ENCODE results near the gene CCT5. TPM values are rescaled to one million over a fixed set of nuclear protein-coding genes. Genes with fewer than 3 reads are reported as not detected.

Gene CCT5
- total RNA-seq, 1 experiment from 2014 or later = 548 TPM

- peaks cover 69% of the 10 kb centered on the region for H3K36me3 Mint-ChIP-seq
- CTCF ChIA-PET = no interaction called here
- H3K27ac Mint-ChIP-seq = no peak overlapping the region
- TF ChIP-seq ZSCAN18 (CRISPR knock-in tag; IDR thresholded peaks at IDR 0.05) (no peak), MYBL2 (CRISPR knock-in tag; IDR thresholded peaks at IDR 0.05) (no peak), IRF2 (CRISPR knock-in tag; IDR thresholded peaks at IDR 0.05; ENCODE audit: borderline replicate concordance, low read depth) (no peak), ZBTB21 (CRISPR knock-in tag; IDR thresholded peaks at IDR 0.05; ENCODE audit: borderline replicate concordance) (no peak), KAT7 (CRISPR knock-in tag; IDR thresholded peaks at IDR 0.05; ENCODE audit: borderline replicate concordance) (no peak), NR2C2 (CRISPR knock-in tag; IDR thresholded peaks at IDR 0.05) (no peak), PREB (CRISPR knock-in tag; IDR thresholded peaks at IDR 0.05; ENCODE audit: borderline replicate concordance) (no peak), ZNF263 (CRISPR knock-in tag; IDR thresholded peaks at IDR 0.05; ENCODE audit: low read depth) (no peak), USF1 (CRISPR knock-in tag; IDR thresholded peaks at IDR 0.05) (no peak), ZNF281 (CRISPR knock-in tag; IDR thresholded peaks at IDR 0.05) (no peak), ZNF396 (CRISPR knock-in tag; IDR thresholded peaks at IDR 0.05; ENCODE audit: borderline replicate concordance) (no peak), ETV6 (CRISPR knock-in tag; IDR thresholded peaks at IDR 0.05) (no peak), MAX (CRISPR knock-in tag; IDR thresholded peaks at IDR 0.05) (no peak), ZBTB43 (CRISPR knock-in tag; IDR thresholded peaks at IDR 0.05) (no peak), ZNF219 (CRISPR knock-in tag; IDR thresholded peaks at IDR 0.05; ENCODE audit: borderline replicate concordance) (no peak), TEAD4 (CRISPR knock-in tag; IDR thresholded peaks at IDR 0.05) (no peak), JAZF1 (CRISPR knock-in tag; IDR thresholded peaks at IDR 0.05) (no peak), USF2 (CRISPR knock-in tag; IDR thresholded peaks at IDR 0.05) (no peak), E2F1 (CRISPR knock-in tag; IDR thresholded peaks at IDR 0.05) (no peak), ZNF138 (CRISPR knock-in tag; conservative IDR thresholded peaks at IDR 0.05) (no peak)
- POLR2A ChIA-PET = no interaction called here
- DNase-seq (ENCODE audit: low spot score) = no peak
- no peak for ATAC-seq
- H3K9me3 Mint-ChIP-seq = no peaks in the 10 kb centered on the region
- H3K4me1 Mint-ChIP-seq = peaks cover 37% of the 10 kb centered on the region
- no peaks in the 10 kb centered on the region for H3K27me3 Mint-ChIP-seq (ENCODE audit: low read depth)
- H3K4me3 Mint-ChIP-seq = no peak overlapping the region
Measured at GRCh38 chr5:10253390-10253789, 3.3 kb downstream of the CCT5 start.

All from WTC11 (cell line).